ENCODE measurements around the gene PTRH2.

- TF ChIP-seq EZH2phosphoT487 (IDR thresholded peaks at IDR 0.05; ENCODE audit: low read depth, severe bottlenecking, unreplicated experiment) (no peak), EZH2 (IDR thresholded peaks at IDR 0.05; ENCODE audit: borderline replicate concordance) (no peak)
- TF ChIP-seq, protein P1, sequence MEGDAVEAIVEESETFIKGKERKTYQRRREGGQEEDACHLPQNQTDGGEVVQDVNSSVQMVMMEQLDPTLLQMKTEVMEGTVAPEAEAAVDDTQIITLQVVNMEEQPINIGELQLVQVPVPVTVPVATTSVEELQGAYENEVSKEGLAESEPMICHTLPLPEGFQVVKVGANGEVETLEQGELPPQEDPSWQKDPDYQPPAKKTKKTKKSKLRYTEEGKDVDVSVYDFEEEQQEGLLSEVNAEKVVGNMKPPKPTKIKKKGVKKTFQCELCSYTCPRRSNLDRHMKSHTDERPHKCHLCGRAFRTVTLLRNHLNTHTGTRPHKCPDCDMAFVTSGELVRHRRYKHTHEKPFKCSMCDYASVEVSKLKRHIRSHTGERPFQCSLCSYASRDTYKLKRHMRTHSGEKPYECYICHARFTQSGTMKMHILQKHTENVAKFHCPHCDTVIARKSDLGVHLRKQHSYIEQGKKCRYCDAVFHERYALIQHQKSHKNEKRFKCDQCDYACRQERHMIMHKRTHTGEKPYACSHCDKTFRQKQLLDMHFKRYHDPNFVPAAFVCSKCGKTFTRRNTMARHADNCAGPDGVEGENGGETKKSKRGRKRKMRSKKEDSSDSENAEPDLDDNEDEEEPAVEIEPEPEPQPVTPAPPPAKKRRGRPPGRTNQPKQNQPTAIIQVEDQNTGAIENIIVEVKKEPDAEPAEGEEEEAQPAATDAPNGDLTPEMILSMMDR (IDR thresholded peaks at IDR 0.05; ENCODE audit: poor library complexity), result no peak
Observed at GRCh38 chr17:59714255-59714654, 7.0 kb upstream of the PTRH2 start.
